Measurements from ENCODE around the gene ARHGEF4.

ARHGEF4 gene

DNA sequence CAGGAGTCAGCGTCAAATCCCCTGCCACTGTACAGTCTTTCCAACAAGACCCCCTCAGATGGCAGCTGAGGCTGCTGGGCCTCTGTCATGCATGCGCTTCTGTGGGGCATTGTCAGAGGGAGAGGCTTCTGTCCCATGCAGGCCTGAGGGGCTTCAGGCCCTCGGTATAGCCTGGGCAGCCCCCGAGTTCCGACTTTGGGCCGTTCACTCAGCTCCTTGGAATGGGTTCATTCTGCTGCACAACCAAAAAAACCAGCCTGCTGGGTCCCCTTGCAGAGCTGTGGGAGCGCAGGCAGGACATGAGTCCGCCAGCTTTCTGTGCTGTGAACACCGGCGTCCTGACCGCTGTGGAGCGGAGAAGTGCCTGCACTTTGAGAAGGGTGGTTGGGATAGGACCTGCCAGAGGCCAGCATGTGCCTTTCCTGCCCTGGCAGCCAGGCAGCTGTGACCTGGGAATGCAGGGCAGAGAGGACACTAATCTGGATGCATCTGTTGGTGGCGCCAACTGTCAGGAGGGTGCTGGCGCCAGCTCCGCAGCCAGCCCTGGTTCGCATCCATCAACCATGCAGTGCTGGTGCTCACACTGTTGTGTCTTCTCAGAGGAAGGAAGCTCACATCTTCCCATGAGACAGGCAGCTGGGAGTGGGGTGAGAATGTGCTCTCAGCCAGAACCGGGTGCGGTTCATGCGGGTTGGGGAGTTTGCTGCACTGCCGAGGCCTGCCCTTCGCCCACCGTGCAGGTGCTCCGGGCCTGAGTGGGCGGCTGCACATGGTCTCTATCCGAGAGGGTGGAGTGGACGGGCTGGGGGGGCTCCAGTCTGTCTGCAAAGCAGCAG lies 14.3 kb downstream of the ARHGEF4 start:
- DNase-seq (ENCODE audit: low read depth in 3 of 3) = no peak

DNA sequence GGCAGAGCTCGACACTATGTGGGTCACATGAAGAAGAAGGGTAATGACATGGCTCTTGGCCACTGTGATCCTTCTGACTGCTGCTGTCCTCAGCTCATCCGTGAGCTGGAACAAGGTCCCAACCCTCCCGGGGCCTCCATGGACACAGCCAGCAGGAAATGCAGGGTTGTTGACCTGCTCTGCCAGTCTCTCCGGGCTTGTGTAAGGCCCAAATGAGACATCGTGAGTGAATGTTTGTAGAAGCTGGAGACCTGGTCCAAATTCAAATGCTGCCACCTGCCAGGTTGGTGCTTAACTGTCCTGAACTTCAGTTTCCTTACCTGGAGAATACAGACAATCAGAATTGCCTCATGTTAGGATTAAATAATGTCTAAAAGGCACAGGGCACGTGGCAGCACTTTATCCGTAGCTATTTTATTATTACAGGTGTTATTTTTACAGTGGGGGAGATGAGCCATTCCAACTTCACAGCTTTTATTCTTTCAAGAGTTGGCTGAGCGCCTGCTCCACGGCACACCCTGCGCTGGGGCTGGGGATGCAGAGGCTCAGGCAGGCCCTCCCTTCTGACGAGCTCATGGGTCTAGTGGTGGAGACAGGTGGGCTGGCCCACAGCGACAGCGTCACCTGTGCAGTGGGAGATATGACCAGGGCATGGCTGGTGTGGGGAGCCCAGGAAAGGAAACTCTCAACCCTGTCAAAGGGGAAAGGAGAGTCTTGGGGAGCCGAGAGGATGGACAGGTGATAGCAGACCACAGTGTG lies 15.1 kb downstream of the ARHGEF4 start:
- no peak for DNase-seq (ENCODE audit: low read depth in 3 of 3)

DNA sequence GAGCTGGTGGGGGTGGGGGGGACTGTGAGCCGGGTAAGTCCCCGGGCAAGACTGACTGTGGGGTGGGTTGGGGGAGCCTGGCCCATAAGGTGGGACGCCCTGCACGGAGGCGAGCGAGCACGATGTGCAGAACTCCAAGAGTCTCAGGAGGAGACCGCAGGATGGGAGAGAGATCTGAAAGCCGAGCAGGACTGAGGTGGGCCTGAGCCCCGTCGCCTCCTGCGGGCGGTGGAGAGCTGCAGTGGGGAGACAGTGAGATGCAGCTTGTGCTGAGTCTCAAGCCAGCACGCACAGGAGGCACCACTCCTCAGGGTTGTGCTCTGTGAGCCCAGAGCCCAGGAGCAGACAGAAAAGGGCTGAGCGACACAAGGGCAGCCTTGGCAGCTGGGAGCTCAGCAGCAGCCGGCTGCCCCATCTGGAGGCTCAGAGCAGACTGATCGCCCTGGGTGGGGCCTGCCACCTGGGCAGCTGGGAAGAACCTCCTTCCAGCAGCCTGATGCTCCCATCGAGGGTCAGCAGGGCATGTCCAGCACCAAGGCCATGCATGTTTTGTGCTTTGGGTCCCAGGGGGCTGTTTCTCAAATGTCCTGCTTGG lies 15.9 kb downstream of the ARHGEF4 start:
- no peak for DNase-seq (ENCODE audit: low read depth in 3 of 3)

DNA sequence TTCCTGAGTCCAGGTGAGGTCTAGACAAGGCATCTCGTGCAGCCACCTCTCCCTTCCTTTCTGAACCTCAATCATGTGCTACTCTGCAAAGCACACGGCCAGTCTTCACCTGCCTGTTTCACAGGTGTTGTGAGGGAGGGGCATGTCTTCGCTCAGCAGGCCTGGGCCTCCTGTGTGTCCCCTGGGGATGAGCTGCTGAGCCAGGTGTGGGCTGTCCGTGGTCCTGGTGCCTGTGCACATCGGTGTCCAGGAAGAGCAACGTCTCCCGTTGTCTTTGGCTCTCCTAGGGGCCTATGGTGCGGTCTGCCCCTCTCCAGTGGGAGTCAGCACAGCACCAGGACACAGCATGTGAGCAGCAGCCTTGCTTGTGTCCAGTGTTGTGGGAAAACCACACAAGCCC lies 16.7 kb downstream of the ARHGEF4 start:
- no peak for DNase-seq (ENCODE audit: low read depth in 3 of 3)

DNA sequence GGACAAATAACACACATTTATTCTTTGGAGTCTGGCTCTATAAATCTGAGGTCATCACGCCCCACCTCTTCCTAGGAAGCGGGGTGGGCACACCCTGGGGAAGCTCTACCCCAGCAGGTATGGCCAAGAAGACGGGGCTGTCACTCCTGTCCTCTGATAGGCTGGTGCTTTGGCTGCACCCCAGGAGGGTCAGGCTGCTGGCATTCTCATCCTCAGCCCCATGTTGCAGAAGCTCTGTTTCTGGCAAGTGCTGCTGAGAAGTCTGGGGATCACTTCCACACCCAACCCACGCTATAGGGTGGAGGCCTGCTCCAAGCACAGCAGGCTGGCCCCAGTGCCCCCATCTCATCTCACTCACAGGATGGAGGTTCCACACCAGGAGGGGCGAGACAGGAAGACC lies 17.6 kb downstream of the ARHGEF4 start:
- DNase-seq (ENCODE audit: low read depth in 3 of 3) = no peak

DNA sequence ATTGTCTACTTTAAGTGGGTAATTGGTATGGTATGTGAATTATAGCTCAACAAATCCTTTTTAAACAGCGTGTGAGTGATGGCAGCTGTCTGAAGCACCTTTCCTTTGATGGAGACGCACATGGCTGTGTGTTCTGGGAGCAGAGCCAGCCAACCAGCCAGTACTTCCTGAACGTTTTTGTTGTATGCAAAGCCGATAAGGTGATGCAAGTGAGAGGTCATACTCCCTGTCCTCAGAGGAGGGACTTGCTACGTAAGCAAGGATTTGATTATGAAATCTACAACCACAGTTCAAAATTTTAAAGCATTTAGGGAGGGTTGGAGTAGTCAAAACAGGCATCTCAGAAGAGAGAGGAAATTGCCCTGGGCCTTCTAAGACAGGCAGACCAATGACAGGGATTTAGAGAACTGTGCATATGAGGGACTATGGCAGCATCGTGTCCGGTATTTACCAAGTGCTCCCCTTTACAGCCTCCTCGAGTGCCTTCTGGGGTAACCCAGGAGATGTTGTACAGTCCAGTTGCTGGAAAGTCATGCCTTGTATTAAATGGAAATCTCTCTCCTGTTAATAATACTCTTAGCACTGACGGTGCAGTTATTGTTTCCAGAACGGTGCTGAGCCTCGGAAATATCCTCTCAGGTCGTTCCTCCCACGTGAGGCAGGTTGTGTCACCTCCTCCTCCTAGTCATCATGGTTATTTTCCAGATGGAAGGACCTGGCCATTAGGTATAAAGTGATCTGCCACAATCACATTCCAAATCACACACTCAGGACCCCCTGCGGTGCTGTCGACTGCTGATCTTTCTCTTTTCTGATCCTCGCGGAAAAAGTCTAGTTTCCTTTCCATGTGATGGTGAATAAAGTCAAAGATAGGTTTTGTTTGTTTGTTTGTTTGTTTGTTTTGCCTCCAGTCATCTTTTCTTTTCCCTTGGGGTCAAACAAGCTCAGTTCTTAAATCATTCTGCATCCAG lies 28.4 kb downstream of the ARHGEF4 start:
- no peak for DNase-seq (ENCODE audit: low read depth in 3 of 3)

DNA sequence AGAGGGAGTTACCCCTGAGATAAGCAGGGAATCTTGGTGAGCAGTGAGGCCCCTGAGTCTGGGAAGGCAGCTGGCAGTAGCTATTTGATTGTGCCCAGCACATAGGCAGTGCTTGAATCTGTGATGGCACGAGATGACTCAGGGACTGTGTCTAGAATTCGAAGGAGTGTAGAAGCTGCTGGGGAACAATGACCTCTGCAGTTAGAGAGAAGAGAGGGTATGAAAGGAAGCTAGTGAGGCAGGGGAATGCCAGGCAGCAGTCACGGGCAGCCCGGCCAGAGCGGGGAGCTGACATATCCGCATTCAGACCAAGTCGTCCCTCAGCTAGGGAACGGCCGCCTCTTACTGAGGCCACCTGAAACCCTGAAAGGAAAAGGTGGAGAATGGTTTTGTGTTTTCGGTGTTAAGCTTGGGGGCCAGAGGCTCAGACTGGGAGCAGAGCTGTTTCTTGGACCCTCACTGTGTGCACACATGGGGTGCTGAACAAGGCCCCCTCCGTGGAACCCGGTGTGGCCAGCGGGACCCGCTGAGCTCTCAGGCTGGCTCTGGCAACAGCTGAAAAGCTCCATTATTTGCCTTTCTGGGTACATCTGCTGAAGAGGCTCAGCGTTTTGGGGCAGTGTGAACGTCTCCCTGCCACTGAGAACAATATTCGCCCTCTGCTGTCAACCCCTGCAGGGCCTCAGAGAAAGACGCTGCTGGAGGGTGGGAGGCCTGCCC lies 32.9 kb downstream of the ARHGEF4 start:
- no peak for DNase-seq (ENCODE audit: low read depth in 3 of 3)

DNA sequence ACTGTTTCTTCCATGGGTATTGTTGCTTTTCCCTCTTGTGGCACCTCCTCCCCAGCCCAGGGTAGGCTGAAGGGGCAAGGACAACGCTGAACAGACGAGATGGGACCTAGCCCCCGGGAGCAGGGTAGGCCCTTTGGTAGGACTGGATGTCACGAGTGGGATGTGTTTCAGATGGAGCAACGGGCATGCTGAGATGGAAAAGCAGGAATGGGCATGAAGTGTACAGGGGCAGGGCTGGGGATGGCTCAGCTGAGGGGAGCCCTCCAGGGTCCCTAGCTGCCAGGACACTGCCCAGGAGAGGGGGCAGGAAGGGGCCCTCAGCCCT lies 33.4 kb downstream of the ARHGEF4 start:
- DNase-seq (ENCODE audit: low read depth in 3 of 3) = no peak

DNA sequence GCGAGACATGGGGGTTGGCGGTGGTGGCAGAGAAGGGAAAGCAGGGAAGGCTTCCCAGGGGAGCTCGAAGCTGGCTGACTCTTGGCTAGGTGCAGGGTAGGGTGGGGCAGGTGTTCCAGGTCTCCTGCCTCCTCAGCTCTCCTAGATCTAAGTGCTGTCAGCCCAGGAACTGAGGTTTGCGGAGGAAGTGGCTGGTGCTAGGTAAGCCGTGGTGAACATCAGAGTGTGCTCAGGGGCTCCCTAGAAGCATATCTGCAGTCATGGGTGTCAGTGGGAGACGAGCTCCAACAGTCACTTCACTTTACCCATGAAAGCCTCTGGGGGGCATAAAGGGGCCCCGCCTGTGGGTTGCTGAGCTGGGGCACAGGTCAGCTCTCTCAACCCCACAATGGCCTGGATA lies 34.1 kb downstream of the ARHGEF4 start:
- DNase-seq (ENCODE audit: low read depth in 3 of 3) = no peak

DNA sequence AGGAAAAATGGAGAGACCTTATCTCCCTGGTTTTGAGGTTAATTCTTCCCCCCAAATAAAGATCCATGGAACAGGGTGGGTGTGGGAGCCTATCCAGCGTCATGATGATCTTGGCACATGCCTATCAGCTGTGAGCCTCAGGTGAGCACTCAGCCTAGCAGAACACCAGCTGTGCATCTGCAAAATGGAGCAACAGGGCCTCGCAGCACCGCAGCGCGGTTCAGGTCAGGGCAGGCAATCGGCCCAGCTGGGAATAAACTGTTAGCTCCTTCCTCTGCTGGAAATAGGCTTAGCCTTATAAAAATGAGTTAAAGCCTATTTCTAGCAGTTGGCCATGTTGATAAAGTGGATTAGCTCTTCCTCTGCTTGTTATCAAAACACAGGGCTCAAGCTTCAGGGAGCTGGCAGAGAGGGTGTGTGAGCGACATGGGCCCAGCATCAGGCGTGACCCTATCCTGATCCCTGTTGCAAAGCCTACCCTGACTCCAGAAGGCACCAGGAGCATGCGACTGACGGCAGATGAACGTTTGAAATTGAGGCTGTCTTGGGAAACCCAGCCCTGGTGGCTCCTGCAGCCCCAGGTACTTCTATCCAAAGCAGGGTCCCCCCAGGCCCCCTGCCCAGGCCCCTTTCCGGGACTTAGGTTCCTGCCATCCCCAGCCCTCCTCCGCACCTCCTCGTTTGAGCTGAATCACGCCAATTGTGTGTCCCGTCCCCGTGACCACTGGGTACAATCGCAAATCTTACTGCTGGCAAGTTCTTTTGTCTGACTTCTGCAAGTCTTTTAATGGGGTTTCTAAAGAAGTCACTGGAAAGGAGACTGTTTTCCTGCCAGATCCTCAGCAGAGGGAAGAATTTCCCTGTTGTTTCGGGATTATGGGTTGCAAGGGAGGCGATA lies 35.4 kb downstream of the ARHGEF4 start:
- DNase-seq (ENCODE audit: low read depth in 3 of 3) = no peak

DNA sequence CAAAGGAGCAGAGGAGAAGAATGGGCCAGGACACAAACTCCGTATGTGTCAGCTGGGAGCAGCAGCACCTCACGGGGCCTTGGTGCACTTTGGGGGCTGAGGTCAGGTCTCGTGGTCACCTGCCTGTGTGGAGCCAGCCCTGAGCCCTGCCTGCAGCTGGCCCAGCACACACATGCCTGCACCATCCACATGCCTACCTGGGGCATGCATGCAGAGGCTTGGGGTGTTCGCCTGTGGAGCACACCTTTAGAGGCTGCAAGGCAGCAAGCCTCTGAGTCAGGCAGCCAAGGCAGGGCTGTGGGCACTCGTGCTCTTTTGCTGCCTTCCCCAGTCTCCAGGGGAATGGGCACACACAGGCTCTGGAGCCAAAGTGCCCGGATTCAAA lies 36.0 kb downstream of the ARHGEF4 start:
- no peak for DNase-seq (ENCODE audit: low read depth in 3 of 3)

DNA sequence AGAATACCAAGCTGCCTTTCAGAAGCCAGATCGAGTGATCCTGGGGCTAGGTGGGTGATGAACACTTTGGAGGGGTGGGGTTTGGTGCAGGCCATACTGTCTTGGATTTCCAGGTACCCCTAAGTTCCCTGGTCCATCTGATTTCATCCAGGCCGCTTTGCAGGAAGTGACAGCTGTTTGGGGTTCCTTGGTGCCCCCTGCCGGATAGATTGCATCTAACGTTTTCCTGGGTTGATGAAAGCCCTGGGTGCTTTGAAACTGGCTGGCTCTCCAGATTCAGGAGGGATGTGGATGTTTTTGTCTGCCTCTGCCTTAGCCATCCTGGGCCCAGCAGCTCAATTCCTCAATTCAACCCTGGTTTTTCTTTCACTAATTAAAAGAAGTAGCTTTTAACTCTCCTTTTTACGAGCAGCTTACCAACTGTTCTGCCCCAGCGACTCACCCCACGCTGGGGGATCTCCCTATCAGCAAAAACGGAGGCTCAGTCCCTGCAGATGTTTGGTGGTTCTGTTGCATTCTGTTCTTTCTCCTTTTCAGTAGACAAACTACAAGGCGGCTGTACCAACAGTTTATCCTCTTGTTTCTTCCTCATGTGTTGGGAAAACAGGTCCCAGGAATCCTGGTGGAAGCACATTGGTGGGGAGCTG lies 37.1 kb downstream of the ARHGEF4 start:
- DNase-seq (ENCODE audit: low read depth in 3 of 3) = peak; percentile 36 to 61 (median 46)

DNA sequence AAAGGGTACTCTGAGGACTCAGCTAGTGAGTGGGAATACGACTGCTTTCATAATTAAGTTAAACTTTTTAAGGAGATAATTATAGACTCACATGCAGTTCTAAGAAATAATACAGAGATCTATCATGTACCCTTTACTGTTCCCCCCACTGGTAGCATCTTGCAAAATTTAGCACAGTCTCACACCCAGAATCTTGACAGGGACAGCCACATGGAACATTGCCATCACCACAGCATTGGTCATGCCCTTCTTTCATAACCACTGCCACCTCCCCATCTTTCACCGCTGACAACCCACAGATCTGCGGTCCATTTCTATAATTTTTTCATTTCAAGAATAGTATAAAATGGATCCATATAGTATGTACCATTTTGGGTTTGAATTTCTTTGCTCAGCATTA lies 37.8 kb downstream of the ARHGEF4 start:
- no peak for DNase-seq (ENCODE audit: low read depth in 3 of 3)

DNA sequence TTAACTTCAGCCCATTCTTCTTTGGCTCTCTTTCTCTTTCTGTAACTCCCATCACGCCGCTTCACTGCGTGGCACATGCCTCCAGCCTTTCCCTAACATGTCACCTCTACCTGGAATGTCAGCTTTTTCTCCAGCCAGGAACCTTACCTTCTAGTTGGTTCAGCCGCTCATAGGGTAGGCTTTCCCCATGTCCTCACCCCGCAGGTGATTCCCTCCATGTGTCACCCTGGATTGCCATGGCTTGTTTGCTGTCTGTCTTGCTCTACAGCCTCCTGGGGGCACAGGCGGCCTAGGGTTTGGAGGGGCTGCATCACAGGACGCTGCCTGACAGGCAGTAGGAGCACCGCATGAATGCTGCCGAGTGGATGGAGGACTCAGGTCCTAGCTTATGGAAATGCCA lies 39.2 kb downstream of the ARHGEF4 start:
- no peak for DNase-seq (ENCODE audit: low read depth in 3 of 3)

DNA sequence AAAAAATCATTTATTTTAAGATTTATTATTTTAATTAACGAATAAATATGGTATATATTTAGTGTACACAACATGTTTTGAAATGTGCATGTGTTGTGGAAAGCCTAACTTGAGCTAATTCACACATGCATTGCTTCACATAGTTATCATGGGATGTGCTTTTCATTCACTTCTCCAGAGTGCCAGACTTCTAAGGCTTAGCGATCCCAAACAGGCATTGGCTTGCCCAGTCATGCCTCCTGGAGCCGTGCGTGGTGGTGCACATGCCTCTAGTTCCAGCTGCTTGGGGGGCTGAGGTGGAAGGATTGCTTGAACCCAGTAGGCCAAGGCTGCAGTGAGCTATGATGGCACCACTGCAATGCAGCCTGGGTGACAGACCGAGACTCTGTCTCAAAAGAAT lies 40.5 kb downstream of the ARHGEF4 start:
- DNase-seq (ENCODE audit: low read depth in 3 of 3) = no peak

DNA sequence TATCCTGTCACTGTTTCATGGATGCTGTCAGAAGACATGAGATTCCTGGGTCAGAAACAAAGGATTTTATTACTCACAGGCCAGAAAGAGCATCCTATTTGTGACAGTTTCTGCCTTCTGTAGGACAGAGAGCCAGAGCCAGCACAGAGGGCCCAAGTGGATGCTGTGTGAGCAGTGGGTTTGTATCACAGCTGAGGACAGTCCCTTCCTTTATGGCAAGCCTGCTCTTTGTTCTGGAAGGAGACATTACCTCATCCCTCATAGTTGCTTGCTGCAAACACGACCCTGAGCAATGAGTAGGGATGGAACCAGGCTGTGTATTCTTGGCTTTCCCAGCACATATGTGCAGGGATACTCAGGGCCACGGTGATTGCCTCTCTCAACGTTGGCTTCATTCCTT lies 41.6 kb downstream of the ARHGEF4 start:
- no peak for DNase-seq (ENCODE audit: low read depth in 3 of 3)

DNA sequence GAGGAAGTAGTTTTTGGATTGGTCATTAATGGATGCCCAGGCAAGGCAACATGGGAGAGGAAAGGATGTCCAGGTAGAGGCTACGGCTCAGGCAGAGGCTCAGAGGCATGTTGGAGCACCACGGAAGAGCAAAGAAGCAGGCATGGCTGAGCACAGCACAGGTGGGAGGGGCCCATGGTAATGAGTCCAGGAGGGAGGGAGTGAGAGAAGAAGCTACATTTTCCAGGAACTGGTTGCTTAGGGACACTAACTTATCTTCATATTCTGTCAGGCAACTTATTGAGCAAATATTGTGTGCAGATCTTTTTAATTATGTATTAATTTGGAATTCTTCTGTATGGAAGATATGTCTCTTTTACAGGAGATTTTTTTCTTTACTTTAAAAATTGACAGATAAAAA lies 42.2 kb downstream of the ARHGEF4 start:
- no peak for DNase-seq (ENCODE audit: low read depth in 3 of 3)

DNA sequence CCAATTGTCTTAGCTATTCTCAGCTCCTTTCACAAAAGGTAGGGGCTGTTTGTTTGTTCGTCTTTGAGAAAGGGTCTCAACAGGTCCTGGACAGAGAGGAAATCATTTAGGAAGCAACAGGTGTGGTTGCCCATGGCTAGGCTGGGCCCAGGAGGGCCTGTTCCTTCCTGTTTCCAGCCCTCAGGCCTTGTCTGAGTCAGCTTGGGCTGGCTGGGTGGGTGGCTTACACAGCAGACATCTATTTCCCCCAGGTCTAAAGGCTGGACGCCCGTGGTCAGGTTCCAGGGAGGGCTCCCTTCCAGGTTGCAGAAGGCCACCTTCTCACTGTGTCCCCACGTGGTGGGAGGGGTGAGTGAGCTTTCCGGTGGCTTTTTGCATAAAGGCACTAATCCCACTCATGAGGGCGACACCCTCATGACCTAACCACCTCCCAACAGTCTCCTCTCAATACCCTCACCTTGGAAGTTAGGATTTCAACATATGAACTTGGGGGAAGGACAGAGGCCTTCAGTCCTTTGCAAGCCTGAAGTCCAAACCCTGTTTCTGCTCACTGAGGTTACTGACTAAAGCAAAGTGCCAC lies 45.5 kb downstream of the ARHGEF4 start:
- no peak for DNase-seq (ENCODE audit: low read depth in 3 of 3)

DNA sequence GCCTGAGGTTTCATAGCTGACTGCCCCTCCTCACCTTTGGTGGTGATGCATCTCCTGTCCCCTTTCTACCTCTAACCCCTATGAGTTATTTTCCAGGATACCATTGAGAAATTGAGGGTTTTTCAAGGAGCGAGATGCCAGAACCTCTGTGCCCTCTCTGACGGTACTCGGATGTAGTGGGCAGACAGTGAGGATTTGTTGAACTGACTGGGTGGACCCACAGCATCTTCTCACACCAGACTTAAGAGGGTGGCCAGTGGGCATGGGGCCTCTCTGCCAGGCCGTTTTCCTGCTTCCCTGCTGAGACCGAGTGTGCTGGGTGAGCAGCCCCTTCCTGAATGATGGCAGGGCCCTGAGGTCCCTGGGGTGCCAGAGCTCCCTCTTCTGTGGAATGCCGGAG lies 46.3 kb downstream of the ARHGEF4 start:
- DNase-seq (ENCODE audit: low read depth in 3 of 3) = no peak

Data from stimulated activated CD4-positive, alpha-beta T cell treated with anti-CD3 and anti-CD28 coated beads, TNF-alpha, amount 100 ng/mL, for 4 hours (primary cell).